GM18951 (cell line): Measurements from ENCODE around the gene CCDC159.
"Not testable (repeated sequence)": the region's sequence is repeated elsewhere in the genome, so short reads cannot be mapped to it uniquely, and the experiment has no call there.

Source experiments
- POLR2A ChIP-seq: IDR thresholded peaks from 4 replicates; pipeline ENCODE4 v1.6.1; 2011; ENCODE audit warnings: mild to moderate bottlenecking; ENCODE audit not compliant: insufficient read length, insufficient read depth; ENCODE audit errors: extremely low read depth
- in situ Hi-C: fragments of 300-500 bp; cut with MboI; formaldehyde crosslinking; loops from one replicate; pipeline ENCODE4 v1.12.0; 2022; ENCODE audit warnings: low sequenced_read_pairs, mixed read lengths, inconsistent platforms; ENCODE audit not compliant: unreplicated experiment

Gene CCDC159

DNA sequence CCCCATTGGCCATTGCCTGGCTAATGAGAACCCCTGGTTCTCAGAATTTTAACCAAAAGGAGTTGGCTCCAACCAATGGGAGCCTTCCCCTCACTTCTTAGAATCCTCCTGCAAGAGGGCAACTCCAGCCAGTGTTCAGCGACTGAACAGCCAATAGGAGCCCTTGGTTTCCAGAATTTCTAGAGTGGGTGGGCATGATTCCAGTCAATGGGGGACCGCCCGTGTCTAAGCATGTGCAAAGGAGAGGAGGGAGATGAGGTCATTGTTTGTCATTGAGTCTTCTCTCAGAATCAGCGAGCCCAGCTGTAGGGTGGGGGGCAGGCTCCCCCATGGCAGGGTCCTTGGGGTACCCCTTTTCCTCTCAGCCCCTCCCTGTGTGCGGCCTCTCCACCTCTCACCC lies 18.6 kb downstream of the CCDC159 start:
- in situ Hi-C loops, result no loop called here
- no peak for TF ChIP-seq POLR2A

DNA sequence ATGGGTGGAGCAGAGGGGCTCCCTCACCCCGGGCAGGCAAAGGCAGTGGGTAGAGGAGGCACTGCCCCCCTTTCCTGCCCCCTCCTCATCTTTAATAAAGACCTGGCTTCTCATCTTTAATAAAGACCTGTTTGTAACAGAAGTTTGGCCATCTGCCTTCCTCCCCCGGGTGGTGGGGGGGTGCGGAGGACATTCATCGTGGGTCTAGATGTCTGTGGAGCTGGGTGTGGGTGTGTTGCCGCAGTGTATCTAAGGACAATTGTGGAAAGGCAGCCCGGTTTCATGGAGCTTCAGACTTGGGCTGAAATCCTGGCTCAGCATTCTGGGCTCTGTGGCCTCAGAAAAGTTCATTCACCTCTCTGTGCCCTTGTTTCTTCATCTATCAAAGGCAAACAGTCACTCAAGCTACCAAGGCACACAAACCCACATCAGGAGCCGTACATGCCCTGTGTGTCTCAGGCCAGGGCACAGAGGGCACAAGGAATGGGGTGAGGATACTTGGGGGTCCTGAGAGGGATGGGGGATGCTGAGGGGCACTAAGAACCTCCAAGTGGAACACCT lies 19.3 kb downstream of the CCDC159 start:
- TF ChIP-seq POLR2A, result no peak
- in situ Hi-C loops, result no loop called here

DNA sequence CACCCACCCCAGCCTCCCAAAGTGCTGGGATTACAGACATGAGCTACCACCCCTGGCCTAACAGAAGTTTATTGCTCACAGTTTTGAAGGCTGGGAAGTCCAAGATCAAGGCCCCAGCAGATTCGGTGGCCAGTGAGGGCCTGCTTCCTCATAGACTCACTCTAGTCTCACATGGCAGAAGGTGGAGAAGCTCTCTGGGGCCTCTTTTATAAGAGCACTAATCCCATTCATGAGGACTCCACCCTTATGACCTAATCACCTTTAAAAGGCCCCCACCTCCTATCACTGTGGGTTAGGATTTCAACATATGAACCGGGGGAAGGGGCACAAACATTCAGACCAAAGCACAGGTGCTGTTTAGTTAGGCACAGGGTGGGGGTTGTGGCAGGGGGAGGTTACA lies 21.2 kb downstream of the CCDC159 start:
- in situ Hi-C loops, result no loop called here
- TF ChIP-seq POLR2A, result no peak

DNA sequence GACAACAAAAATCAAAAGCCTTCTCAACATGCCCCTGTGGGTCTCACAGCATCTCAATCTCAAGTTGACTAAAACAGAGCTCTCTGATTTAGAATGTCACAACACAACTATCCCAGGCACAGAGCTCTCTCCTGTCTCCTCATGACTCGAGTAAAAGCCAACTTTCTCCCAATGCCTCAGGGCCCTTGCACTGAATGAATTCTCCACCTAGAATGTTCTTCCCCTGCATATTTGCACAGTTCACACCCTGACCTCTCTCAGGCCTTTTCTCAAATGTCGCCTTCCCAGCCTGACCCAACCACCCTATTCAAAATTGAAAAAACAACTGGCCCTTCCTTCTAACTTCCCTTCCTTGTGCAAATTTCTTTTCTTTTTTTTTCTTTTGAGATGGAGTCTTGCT lies 24.4 kb downstream of the CCDC159 start:
- TF ChIP-seq POLR2A, result no peak

DNA sequence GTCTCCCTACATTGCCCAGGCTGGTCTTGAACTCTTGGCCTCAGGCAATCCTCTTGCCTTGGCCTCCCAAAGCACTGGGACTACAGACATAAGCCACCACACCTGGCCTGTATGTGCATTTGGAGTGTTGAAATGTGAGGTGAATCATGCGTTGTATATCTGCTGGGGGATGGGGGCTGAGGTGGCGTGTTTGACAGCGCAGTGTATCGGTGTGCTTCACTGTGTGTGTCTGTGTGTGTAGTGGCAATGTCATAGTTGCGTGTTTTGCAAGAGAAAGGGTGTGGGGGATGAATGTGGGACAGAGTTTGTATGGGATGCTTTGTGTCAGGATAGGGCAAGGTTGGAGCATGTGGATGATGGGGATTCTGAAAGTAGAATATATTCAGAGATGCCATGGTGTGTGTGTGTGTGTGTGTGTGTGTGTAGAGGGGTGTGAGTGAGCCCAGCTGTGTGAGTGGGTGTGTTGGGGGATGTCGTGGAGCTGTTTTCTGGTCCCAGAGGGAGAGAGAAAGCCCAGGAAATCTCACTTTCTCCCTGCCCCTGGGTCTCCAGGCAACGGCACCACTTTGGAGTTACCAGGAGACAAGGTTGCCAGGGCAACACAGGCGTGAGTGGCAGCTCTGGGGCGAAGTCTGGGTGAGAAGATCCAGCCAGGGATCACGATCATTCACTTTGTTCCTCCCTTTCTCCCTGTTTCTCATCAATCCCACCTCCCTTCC lies 27.0 kb downstream of the CCDC159 start:
- in situ Hi-C loops, result no loop called here
- TF ChIP-seq POLR2A, result no peak

More for the DNA sequence above, 24.4 kb downstream of the CCDC159 start:
- in situ Hi-C loops, result no loop called here

DNA sequence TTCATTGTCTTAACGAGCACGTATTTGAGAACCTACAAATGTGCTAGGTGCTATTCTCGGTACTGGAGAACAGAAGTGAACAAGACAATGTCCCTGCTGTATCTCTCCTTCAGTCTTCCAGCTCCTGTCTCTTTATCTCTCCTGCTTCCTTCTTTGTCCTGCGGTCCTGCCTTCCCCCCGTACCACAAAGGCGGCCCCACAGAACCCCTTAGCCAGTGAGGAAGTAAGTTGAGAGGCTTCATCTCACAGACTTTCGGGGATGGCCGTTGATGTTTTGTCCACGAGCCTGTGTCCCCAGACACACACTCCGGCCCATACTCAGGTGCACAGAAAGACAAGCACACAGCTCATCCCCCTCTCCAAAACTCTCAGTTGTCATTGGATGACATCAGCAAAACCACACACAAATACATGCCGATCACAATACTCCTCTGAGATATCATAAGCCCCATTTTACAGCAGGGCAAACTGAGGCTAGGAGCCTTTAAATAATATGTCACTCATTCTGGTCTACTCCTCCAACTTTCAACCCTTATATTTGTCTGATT lies 27.6 kb downstream of the CCDC159 start:
- in situ Hi-C loops, result no loop called here
- no peak for TF ChIP-seq POLR2A

DNA sequence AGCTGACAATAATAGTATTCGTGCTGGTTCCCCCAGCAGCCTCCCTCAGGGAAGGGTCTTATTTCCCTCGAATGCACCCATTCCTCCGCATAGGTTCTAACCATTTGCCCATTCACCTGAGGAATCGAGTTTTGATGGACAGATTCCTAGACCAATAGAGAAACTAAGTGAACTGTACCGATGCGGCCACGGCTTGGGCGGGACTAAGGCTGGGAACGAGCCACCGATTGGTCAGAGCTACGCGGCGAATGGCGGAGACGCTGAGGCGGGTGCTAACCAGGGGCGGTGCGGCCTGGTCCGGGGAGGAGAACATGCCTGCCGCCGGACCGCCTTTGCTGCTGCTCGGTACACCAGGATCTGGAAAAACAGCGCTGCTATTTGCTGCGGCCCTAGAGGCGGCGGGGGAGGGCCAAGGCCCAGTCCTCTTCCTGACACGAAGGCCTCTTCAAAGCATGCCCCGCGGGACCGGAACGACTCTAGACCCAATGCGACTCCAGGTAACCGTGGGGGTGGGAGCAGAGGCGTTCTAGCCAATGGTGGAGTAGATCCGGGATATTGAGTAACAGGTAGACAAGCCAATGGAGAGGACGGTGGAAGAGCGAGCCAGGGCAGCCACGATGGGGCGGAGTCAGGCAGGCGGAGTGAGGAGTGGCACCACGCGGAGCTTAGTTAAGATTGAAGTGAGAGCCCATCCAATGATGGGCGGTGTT lies 28.3 kb downstream of the CCDC159 start, which contains the start of gene SWSAP1:
Gene SWSAP1 (plus strand): TSS at position 234 of the 710 bp plus-strand sequence. CDS start 15 bp downstream, at position 249.
- peak; percentile 83 for TF ChIP-seq POLR2A
- in situ Hi-C loops, result no loop called here

DNA sequence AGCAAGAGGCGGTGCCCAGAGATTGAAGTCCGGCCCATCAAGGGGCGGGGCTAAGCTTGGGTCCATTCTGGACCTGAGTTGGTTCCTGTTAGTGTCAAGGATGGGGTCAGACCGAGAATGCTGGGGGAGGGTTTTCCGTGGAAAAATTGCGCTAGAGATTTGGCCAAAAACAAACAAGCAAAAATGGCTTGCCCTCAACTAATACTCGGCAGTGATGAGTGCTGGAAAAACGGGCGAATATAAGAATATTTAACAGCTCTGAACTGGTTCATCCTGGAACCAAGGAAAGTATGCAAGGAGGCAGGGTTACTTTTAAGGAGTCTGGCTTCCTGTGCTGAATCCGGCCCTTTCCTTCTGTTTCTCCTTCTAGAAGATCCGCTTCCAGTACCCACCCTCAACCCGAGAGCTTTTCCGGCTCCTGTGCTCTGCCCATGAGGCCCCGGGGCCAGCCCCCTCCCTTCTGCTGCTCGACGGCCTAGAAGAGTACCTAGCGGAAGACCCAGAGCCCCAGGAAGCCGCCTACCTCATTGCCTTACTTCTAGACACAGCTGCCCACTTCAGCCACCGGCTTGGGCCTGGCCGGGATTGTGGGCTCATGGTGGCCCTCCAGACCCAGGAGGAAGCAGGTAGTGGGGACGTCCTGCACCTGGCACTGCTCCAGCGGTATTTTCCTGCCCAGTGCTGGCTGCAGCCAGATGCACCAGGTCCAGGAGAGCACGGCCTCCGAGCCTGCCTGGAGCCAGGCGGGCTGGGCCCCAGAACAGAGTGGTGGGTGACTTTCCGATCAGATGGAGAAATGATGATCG lies 29.0 kb downstream of the CCDC159 start:
- in situ Hi-C loops, result no loop called here
- TF ChIP-seq POLR2A, result peak; percentile 62

DNA sequence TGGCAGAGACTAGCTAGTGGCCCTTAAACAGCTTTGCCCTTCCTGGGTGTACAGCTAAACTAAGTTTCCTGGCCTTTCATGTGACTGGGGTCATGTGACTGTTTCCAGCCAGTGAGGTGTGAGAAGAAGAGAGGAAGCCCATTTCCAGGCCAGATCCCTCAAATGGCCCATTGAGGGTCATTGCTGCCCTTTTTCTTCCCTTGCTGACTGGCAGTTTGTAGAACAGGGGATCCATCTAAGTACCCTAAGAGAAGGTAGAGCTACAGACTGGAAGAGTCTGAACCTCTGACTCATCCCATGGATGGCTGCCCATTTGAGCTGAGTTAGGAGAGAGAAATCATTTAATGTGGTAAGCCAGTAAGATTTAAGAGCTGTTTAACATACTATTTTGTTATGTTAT lies 30.9 kb downstream of the CCDC159 start:
- TF ChIP-seq POLR2A, result no peak
- in situ Hi-C loops, result no loop called here

DNA sequence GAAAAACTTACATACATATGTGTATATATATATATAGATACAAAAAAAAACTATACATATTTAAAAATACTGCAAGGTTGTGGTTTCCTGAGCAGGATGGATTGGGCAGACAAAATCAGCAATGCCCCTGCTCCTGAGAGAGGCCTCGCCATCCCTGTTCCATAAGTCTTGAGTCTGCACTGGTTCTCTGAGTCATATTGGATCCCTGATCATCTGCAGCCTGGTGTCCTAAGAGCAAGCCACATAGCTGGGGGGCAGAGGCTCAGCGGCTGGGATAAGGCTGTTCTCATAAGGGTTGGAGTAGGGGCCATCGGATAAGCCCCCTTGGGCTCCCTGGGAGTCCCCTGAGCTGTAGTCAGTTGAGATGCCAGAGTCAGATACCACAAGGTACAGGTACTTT lies 31.4 kb downstream of the CCDC159 start:
- in situ Hi-C loops, result no loop called here
- TF ChIP-seq POLR2A, result no peak

DNA sequence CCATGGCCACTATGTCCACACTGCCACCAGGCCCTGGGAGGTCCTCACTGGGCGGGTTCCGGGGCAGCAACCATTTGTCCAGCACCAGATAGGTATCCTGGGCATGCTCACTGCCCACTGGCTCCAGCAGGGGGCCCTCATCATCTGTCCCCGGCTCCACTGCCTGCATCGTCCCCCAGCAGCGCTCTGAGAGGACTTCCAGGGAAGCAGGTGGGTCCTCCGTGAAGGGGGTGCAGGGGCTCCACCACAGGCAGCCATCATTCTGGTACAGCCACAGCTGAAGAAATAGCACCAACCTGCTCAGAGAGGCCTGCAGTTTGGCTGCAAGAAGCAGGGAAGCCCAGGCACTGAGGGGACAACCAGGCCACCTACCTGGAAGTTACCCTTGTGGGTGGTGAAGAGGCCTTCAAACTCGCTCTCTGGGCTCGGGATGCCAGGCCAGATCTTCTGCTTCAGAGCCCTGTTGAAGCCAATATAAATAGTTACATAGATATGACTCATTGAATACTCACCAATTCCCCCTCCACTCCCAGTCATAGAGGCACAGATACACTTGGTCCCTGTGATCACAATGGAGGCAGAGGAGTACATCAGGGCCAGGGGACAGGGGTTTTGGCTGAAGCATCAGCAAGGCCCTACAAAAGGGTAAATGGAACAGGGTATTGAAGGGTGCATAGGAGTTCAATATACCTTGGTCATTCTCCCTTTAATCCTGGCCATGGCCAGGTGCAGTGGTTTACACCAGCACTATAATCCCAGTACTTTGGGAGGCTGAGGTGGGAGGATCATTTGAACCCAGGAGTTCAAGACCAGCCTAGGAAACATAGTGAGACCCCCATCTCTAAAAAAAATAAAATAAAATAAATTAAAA lies 32.2 kb downstream of the CCDC159 start:
- in situ Hi-C loops, result no loop called here
- TF ChIP-seq POLR2A, result no peak

DNA sequence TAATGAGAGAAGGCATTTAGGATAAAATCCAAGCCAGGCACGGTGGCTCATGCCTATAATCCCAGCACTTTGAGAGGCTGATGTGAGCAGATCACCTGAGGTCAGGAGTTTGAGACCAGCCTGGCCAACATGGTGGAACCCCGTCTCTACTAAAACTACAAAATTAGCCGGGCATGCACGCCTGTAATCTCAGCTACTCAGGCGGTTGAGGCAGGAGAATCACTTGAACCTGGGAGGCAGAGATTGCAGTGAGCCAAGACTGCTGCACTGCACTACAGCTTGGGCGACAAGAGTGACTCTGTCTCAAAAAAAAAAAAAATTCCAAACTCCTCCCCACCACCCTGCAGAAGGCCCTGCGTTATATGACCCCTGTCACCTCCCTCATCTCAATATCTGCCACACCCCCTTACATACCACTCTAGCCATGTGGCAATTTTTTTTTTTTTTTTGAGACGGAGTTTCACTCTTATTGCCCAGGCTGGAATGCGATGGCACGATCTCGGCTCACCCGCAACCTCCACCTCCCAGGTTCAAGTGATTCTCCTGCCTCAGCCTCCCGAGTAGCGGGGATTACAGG lies 33.0 kb downstream of the CCDC159 start:
- in situ Hi-C loops, result not testable (repeated sequence)

DNA sequence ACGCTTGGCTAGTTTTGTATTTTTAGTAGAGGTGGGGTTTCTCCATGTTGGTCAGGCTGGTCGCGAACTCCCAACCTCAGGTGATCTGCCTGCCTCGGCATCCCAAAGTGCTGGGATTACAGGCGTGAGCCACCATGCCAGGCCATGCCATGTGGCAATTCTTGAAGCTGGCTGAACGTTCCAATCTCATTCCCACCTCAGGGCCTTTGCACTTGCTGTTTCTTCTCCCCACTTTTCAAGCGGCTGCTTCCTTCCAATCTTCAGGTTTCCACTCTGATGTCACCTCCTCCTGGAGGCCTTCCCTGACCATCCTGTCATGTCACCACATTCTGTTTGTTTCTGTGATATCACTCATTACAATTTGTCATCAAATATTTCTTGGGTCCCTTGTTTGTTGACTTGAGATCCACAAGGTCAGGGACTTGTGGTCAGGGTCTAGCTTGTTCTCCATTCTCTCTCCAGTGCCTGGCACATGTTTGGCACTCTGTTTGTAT lies 33.6 kb downstream of the CCDC159 start:
- TF ChIP-seq POLR2A, result no peak
- in situ Hi-C loops, result no loop called here
